Hematopoietic multipotent progenitor cell (in vitro differentiated cells): Measurements from ENCODE around the gene PROK2. TPM values are rescaled to one million over a fixed set of nuclear protein-coding genes. Genes with fewer than 3 reads are reported as not detected.
A peak's percentile ranks its signal among the peaks of the same experiment; 100 is the strongest.

Experiments used
- DNase-seq, 3 donors: peaks; one replicate each; pipeline ENCODE4 v3.0.0-alpha.2; 2011 to 2015; ENCODE audit warnings: low read depth in 2 of 3, low spot score in 2 of 3
- small RNA-seq: library from RNA; depleted of rRNA; stranded (forward); fragments of <200 nt; gene quantifications from one replicate; pipeline ENCODE3, GENCODE V24; 2012
- total RNA-seq: library from RNA; depleted of rRNA; stranded (reverse); fragments of >200 nt; gene quantifications from one replicate; pipeline ENCODE4 v1.2.3, GENCODE V29; 2012

Gene PROK2
- total RNA-seq, 1 donor = 7.5 TPM

DNA sequence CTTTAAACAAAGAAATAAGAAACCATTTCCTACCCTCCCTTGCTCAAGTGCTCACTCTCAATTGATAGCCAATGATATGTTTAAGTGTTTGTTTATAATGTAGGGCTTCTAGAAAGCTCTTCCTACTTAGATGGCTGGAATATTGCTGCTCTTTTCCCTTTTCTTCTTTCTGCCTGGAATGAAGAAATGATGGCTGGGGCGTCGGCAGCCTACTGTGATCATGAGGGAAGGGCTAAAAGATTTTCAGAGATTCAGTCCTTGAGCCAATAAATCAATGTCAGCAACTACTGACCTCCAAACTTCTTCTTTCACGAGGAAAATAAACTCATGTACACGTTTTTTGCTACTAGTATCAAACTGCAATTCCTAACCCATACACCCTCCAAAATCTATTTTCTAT, 33.3 kb downstream of the PROK2 start:
- no peak for DNase-seq

GRCh38 chr3:71744738-71745137, 40.2 kb downstream of the PROK2 start:
- no peak for DNase-seq

GRCh38 chr3:71742621-71743020, 42.3 kb downstream of the PROK2 start:
- DNase-seq = no peak

DNA sequence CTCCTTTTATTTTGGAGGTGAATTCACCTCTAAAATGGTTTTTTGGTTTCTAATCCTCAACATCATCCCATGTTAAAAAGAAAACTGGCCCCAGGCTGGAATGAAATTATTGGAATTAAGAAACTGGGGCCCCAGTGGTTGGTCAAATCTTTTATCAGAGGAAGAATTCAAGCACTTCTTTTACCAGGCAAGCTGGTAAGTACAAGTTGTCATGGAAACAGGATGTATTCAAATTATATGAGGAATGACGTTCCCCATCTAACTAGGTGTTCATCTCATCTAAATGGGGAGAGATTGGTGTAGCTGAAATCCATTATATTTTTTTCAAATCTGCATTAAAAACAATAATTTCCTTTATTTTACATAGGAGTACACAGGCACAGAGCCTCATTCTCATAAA, 50.1 kb downstream of the PROK2 start:
- no peak for DNase-seq

DNA sequence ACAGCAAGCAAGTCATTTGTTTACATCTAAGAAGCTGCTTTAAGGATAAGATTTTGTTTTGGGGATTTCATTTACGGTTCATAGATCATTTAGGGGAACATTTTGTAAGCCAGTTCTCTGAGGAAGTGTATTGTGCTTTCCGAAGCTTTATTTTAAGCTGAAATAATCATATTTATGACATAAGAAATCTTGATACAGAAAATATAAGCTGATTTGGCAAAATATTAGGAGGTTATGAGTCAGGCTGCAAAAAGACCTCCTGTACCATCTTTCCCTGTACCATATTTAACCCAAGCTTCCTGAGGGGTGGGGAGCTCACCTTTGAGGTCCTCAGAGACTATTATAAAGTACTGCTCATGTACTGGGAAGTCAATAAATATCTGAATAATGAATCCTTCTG, 51.6 kb downstream of the PROK2 start:
- DNase-seq = no peak

- DNase-seq = no peak
Measured at GRCh38 chr3:71732637-71733036, 52.3 kb downstream of the PROK2 start.

GRCh38 chr3:71728632-71729342, 56.2 kb downstream of the PROK2 start:
- DNase-seq = peak in 1 of 3 donors; percentile 44

DNA sequence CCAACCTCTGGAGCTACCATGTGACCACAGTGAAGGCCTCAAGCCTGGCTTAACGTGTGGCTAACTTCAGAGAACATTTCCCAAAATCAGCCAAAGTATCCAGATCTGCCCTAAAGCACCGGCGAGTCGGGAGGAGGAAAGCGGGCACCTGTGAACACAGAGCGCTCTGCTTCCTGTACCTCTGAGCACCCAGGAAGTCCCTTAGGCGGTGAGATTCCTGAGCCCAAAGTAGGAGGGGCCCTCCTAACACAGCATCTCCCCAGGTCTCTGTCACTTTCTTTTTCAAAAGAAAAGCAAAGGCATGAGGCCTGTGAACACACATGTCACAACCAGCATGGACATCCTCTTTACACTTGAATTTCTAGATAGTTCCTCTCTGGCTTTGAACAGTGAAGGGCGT, 58.8 kb downstream of the PROK2 start:
- DNase-seq = no peak

- peak in 1 of 3 donors; percentile 51 for DNase-seq
Measured at GRCh38 chr3:71725271-71725991, 59.5 kb downstream of the PROK2 start, which contains the start of gene EIF4E3. Gene EIF4E3, minus strand, starts transcription at chr3:71725402. Its CDS starts 35 bp downstream, at chr3:71725367.

- DNase-seq = peak in 1 of 3 donors; percentile 33
Measured at GRCh38 chr3:71724584-71725270, 60.2 kb downstream of the PROK2 start.

DNA sequence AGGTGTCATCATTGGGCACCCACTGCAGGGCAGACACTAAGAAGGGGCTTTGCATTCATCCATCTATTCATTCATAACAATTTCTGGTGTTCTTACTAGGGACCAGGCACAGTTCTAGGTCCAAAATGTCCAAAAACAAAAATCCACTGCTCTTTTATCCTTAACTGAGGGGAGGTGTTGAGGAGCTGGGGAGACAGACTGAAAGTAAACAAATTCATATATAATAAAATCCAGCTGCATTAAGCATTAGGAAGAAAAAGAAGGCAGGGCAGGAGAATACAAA, 60.8 kb downstream of the PROK2 start:
- no peak for DNase-seq

GRCh38 chr3:71723452-71724170, 61.3 kb downstream of the PROK2 start:
- peak in 2 of 3 donors; percentile 52 to 79 for DNase-seq

GRCh38 chr3:71722693-71723092, 62.3 kb downstream of the PROK2 start:
- DNase-seq = no peak

Small RNA genes lying within 50 kb of the gene (small RNA-seq; reads per million reads assigned to genes)
- gene RN7SL271P = not detected

Other genes with a start within 250 kb of the PROK2 start
- gene FOXP1, start 201.4 kb downstream of the PROK2 start, total RNA-seq = 123 TPM
- 8.6 TPM for gene EIF4E3, start 59.7 kb downstream of the PROK2 start, total RNA-seq
- 15.3 TPM for gene GPR27, start 31.3 kb downstream of the PROK2 start, total RNA-seq